ENCODE data around the gene KDM8. TPM values are rescaled to one million over a fixed set of nuclear protein-coding genes. Genes with fewer than 3 reads are reported as not detected.

Gene KDM8
- total and polyA plus RNA-seq, 9 of the 15 experiments (the other 6 are each of a cell fraction or from before 2014, with no cell fraction given), result 0.61 to 9.1 (median 5.4) TPM

- TF ChIP-seq THRB (CRISPR knock-in tag; conservative IDR thresholded peaks at IDR 0.05), result no peak
- no peak for TF ChIP-seq HNRNPL (IDR thresholded peaks at IDR 0.05; ENCODE audit: low read depth, low read length)
- TF ChIP-seq ZNF561 (CRISPR knock-in tag; conservative IDR thresholded peaks at IDR 0.05), result no peak
- no peak for TF ChIP-seq ZNF318 (IDR thresholded peaks at IDR 0.05; ENCODE audit: borderline replicate concordance in 1 of 2, low read depth in 1 of 2)
- TF ChIP-seq SLC30A9 (CRISPR knock-in tag; IDR thresholded peaks at IDR 0.05), result no peak
- TF ChIP-seq SRSF3 (IDR thresholded peaks at IDR 0.05; ENCODE audit: insufficient read depth, low read length), result no peak
- TF ChIP-seq KLF13 (tag; IDR thresholded peaks at IDR 0.05; ENCODE audit: borderline replicate concordance, low read depth), result no peak
- TF ChIP-seq NR3C1 (CRISPR knock-in tag; IDR thresholded peaks at IDR 0.05), result no peak
- no peak for TF ChIP-seq ZNF282 (CRISPR knock-in tag; IDR thresholded peaks at IDR 0.05)
- TF ChIP-seq ZBED1 (IDR thresholded peaks at IDR 0.05), result peak; percentile 67; the same call in 1 of the 2 replicates
- TF ChIP-seq GTF2E2 (tag; IDR thresholded peaks at IDR 0.05), result peak; percentile 57; the same call in 1 of the 2 replicates
- no peak for TF ChIP-seq MCM2 (IDR thresholded peaks at IDR 0.05; ENCODE audit: low read depth)
- no peak for TF ChIP-seq KLF10 (CRISPR knock-in tag; IDR thresholded peaks at IDR 0.05)
- TF ChIP-seq ZNF699 (CRISPR knock-in tag; IDR thresholded peaks at IDR 0.05; ENCODE audit: insufficient replicate concordance), result no peak
- TF ChIP-seq, protein P1, sequence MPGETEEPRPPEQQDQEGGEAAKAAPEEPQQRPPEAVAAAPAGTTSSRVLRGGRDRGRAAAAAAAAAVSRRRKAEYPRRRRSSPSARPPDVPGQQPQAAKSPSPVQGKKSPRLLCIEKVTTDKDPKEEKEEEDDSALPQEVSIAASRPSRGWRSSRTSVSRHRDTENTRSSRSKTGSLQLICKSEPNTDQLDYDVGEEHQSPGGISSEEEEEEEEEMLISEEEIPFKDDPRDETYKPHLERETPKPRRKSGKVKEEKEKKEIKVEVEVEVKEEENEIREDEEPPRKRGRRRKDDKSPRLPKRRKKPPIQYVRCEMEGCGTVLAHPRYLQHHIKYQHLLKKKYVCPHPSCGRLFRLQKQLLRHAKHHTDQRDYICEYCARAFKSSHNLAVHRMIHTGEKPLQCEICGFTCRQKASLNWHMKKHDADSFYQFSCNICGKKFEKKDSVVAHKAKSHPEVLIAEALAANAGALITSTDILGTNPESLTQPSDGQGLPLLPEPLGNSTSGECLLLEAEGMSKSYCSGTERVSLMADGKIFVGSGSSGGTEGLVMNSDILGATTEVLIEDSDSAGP (CRISPR knock-in tag; IDR thresholded peaks at IDR 0.05), result 0 out of 2 replicates have a peak, but pooled peaks have one; percentile 31
- no peak for TF ChIP-seq ZNF57 (CRISPR knock-in tag; IDR thresholded peaks at IDR 0.05)
- no peak for TF ChIP-seq ZKSCAN3 (CRISPR knock-in tag; IDR thresholded peaks at IDR 0.05)
Measured at GRCh38 chr16:27268376-27269299, 65.3 kb downstream of the KDM8 start, which contains the start of gene NSMCE1 (continued).

Measured in K562 (cell line).